Neuronal stem cell (in vitro differentiated cells): ENCODE results near the gene ASB18.

Source experiments
- DNase-seq: peaks from one replicate; pipeline ENCODE4 v3.0.0-alpha.2; 2013; ENCODE audit warnings: low spot score
- H2AFZ ChIP-seq: one replicate; pipeline ENCODE4 v1.6.1; 2013; ENCODE audit warnings: mild to moderate bottlenecking, low read length, inconsistent platforms
- H2AK5ac ChIP-seq: 2 replicates; pipeline ENCODE4 v1.6.1; 2013; ENCODE audit warnings: low read depth, mild to moderate bottlenecking, inconsistent platforms, low read length, moderate library complexity, mixed read lengths
- H2BK120ac ChIP-seq: 2 replicates; pipeline ENCODE4 v1.6.1; 2013; ENCODE audit warnings: low read depth, mild to moderate bottlenecking, inconsistent platforms, low read length, moderate library complexity, mixed read lengths
- H2BK12ac ChIP-seq: one replicate; pipeline ENCODE4 v1.6.1; 2013; ENCODE audit warnings: low read length, inconsistent platforms
- H2BK15ac ChIP-seq: 2 replicates; pipeline ENCODE4 v1.6.1; 2013; ENCODE audit warnings: mild to moderate bottlenecking, low read length, inconsistent platforms, mixed read lengths
- H2BK5ac ChIP-seq: one replicate; pipeline ENCODE4 v1.6.1; 2013; ENCODE audit warnings: inconsistent platforms, mild to moderate bottlenecking, low read length, moderate library complexity
- H3K14ac ChIP-seq: one replicate; pipeline ENCODE4 v1.6.1; 2013; ENCODE audit warnings: low read length, inconsistent platforms
- H3K18ac ChIP-seq: 2 replicates; pipeline ENCODE4 v1.6.1; 2013; ENCODE audit warnings: low read length, inconsistent platforms
- H3K23ac ChIP-seq: 2 replicates; pipeline ENCODE4 v1.6.1; 2013; ENCODE audit warnings: low read depth, mild to moderate bottlenecking, mixed read lengths, low read length, inconsistent platforms; ENCODE audit not compliant: poor library complexity
- H3K27ac ChIP-seq: replicated peaks from 3 replicates; pipeline ENCODE4 v1.5.1; 2013; ENCODE audit warnings: low read length, inconsistent platforms
- H3K27me3 ChIP-seq, 3 experiments: 2 replicates each; pipeline ENCODE4 v1.6.1; 2013; ENCODE audit warnings: low read length in 3 of 3, mild to moderate bottlenecking in 2 of 3, inconsistent platforms in 1 of 3, low read depth in 1 of 3, mixed read lengths in 1 of 3, moderate library complexity in 1 of 3; ENCODE audit not compliant: control insufficient read depth in 3 of 3, insufficient read depth in 3 of 3
- H3K36me3 ChIP-seq, 2 donors: replicated peaks in 1 of 2; 2 replicates each; pipeline ENCODE4 v1.6.1; 2013; ENCODE audit warnings: low read length in 2 of 2; ENCODE audit not compliant: control insufficient read depth in 2 of 2, insufficient read depth in 2 of 2
- H3K4ac ChIP-seq: 2 replicates; pipeline ENCODE4 v1.6.1; 2013; ENCODE audit warnings: inconsistent platforms, mild to moderate bottlenecking, low read length, moderate library complexity
- H3K4me1 ChIP-seq, 2 donors: 1 replicate in 1 of 2; 2 replicates in 1 of 2; pipeline ENCODE4 v1.6.1; 2013; ENCODE audit warnings: low read length in 2 of 2, low read depth in 1 of 2; ENCODE audit not compliant: control insufficient read depth in 2 of 2, insufficient read depth in 1 of 2
- H3K4me2 ChIP-seq: one replicate; pipeline ENCODE4 v1.6.1; 2013; ENCODE audit warnings: mild to moderate bottlenecking, low read length, inconsistent platforms; ENCODE audit not compliant: insufficient read depth, poor library complexity, severe bottlenecking
- H3K4me3 ChIP-seq, 2 donors: 2 replicates each; pipeline ENCODE4 v1.5.1; 2013; ENCODE audit warnings: low read length in 2 of 2, mild to moderate bottlenecking in 2 of 2, inconsistent platforms in 1 of 2, moderate library complexity in 1 of 2
- H3K79me1 ChIP-seq: one replicate; pipeline ENCODE4 v1.6.1; 2013; ENCODE audit warnings: low read depth, mild to moderate bottlenecking, inconsistent platforms, low read length, moderate library complexity
- H3K9ac ChIP-seq: one replicate; pipeline ENCODE4 v1.6.1; 2013; ENCODE audit warnings: mild to moderate bottlenecking, low read depth, low read length, inconsistent platforms; ENCODE audit not compliant: poor library complexity
- H3K9me3 ChIP-seq, 2 donors: replicated peaks in 1 of 2; 2 replicates each; pipeline versions ENCODE3 to v1.6.1; 2013; ENCODE audit warnings: low read length in 2 of 2, mild to moderate bottlenecking in 2 of 2, inconsistent platforms in 1 of 2, low read depth in 1 of 2, mixed read lengths in 1 of 2, moderate library complexity in 1 of 2; ENCODE audit not compliant: control insufficient read depth in 2 of 2, insufficient read depth in 1 of 2
- H4K8ac ChIP-seq: one replicate; pipeline ENCODE4 v1.6.1; 2013; ENCODE audit warnings: low read depth, mild to moderate bottlenecking, inconsistent platforms, low read length, moderate library complexity
- H4K91ac ChIP-seq: one replicate; pipeline ENCODE4 v1.6.1; 2013; ENCODE audit warnings: low read length, low read depth, mild to moderate bottlenecking, inconsistent platforms; ENCODE audit not compliant: poor library complexity
- WGBS, 2 donors: extraction: QIAGEN DNeasy Blood & Tissue Kit; methylation state at CpG; one replicate each; pipeline ENCODE4 v1.1.7; 2013; ENCODE audit warnings: missing lambda C conversion rate in 2 of 2, mixed read lengths in 1 of 2; ENCODE audit not compliant: insufficient read length in 2 of 2, insufficient replicate concordance in 1 of 2; ENCODE audit errors: extremely low coverage in 2 of 2; 5-methylcytosine and 5-hydroxymethylcytosine counted together

The ASB18 gene

GRCh38 chr2:236159778-236160170 is 104.4 kb downstream of the ASB18 start:
- Histone ChIP-seq H3K14ac (peak overlapping the region; percentile 87), H3K27me3 (peaks cover 0 to 90% (median 55%) of the 10 kb centered on the region in 3 experiments), H4K91ac (no peak overlapping the region), H3K79me1 (no peaks in the 10 kb centered on the region), H3K4ac (no peak overlapping the region), H3K9me3 (peaks cover 0 to 2% of the 10 kb centered on the region in 2 donors), H2BK120ac (peak overlapping the region; percentile 38), H3K23ac (peak overlapping the region; percentile 46), H2AK5ac (peak overlapping the region; percentile 88), H3K4me1 (peaks cover 16 to 48% of the 10 kb centered on the region in 2 donors), H2BK12ac (no peak overlapping the region), H3K36me3 (peaks cover 0 to 38% of the 10 kb centered on the region in 2 donors), H2BK15ac (peak overlapping the region; percentile 80), H3K27ac (no peak overlapping the region), H2AFZ (peak overlapping the region; percentile 33), H2BK5ac (no peak overlapping the region), H3K9ac (no peak overlapping the region), H4K8ac (no peak overlapping the region), H3K4me3 (peak overlapping the region in 1 of 2 donors; percentile 62), H3K18ac (peak overlapping the region; percentile 91), H3K4me2 (peak overlapping the region; percentile 36)
- no CpG with 5 or more reads among the region's 33 CpGs for WGBS, 2 donors
- DNase-seq: peak; percentile 2

GRCh38 chr2:236158969-236159777 is 105.0 kb downstream of the ASB18 start:
- Histone ChIP-seq H3K9ac (no peak overlapping the region), H2BK120ac (no peak overlapping the region), H3K9me3 (peaks cover 0 to 3% of the 10 kb centered on the region in 2 donors), H4K8ac (no peak overlapping the region), H3K4me3 (no peak overlapping the region), H2BK5ac (no peak overlapping the region), H2BK15ac (no peak overlapping the region), H3K36me3 (peaks cover 0 to 32% of the 10 kb centered on the region in 2 donors), H2AFZ (peak overlapping the region; percentile 33), H3K18ac (peak overlapping the region; percentile 89), H2AK5ac (peak overlapping the region; percentile 88), H3K14ac (no peak overlapping the region), H3K79me1 (no peaks in the 10 kb centered on the region), H3K27ac (no peak overlapping the region), H3K27me3 (peaks cover 0 to 84% (median 50%) of the 10 kb centered on the region in 3 experiments), H4K91ac (no peak overlapping the region), H3K4ac (no peak overlapping the region), H2BK12ac (no peak overlapping the region), H3K23ac (no peak overlapping the region), H3K4me1 (peaks cover 13 to 48% of the 10 kb centered on the region in 2 donors), H3K4me2 (peak overlapping the region; percentile 36)
- no CpG with 5 or more reads among the region's 45 CpGs for WGBS, 2 donors
- DNase-seq: peak; percentile 52

- H3K4me1 ChIP-seq: peaks cover 12 to 40% of the 10 kb centered on the region in 2 donors
- H3K36me3 ChIP-seq: peaks cover 0 to 20% of the 10 kb centered on the region in 2 donors
- H2AFZ ChIP-seq: no peak overlapping the region
- H3K14ac ChIP-seq: no peak overlapping the region
- H2BK12ac ChIP-seq: no peak overlapping the region
- H3K23ac ChIP-seq: no peak overlapping the region
- H3K4me2 ChIP-seq: no peak overlapping the region
- H2BK15ac ChIP-seq: no peak overlapping the region
- H3K79me1 ChIP-seq: no peaks in the 10 kb centered on the region
- H3K4ac ChIP-seq: no peak overlapping the region
- no peak overlapping the region for H4K91ac ChIP-seq
- no peak overlapping the region for H4K8ac ChIP-seq
- no CpG with 5 or more reads among the region's 10 CpGs for WGBS, 2 donors
- no peak for DNase-seq
- no peak overlapping the region for H3K18ac ChIP-seq
- H3K27me3 ChIP-seq: peaks cover 0 to 72% (median 38%) of the 10 kb centered on the region in 3 experiments
- no peak overlapping the region for H3K4me3 ChIP-seq
- H2AK5ac ChIP-seq: no peak overlapping the region
- no peak overlapping the region for H2BK5ac ChIP-seq
- H2BK120ac ChIP-seq: no peak overlapping the region
- no peak overlapping the region for H3K9ac ChIP-seq
- peaks cover 2 to 3% of the 10 kb centered on the region in 2 donors for H3K9me3 ChIP-seq
- H3K27ac ChIP-seq: no peak overlapping the region
Measured at GRCh38 chr2:236157815-236158498, 106.2 kb downstream of the ASB18 start.

GRCh38 chr2:236157366-236157765 is 106.8 kb downstream of the ASB18 start:
- H3K9me3 ChIP-seq: peaks cover 5 to 7% of the 10 kb centered on the region in 2 donors
- no peak overlapping the region for H4K91ac ChIP-seq
- no peak overlapping the region for H3K4ac ChIP-seq
- H2AFZ ChIP-seq: no peak overlapping the region
- H3K27me3 ChIP-seq: peaks cover 0 to 66% (median 32%) of the 10 kb centered on the region in 3 experiments
- H3K23ac ChIP-seq: no peak overlapping the region
- H3K36me3 ChIP-seq: peaks cover 0 to 14% of the 10 kb centered on the region in 2 donors
- no peak overlapping the region for H3K4me3 ChIP-seq
- H2BK12ac ChIP-seq: no peak overlapping the region
- no peak overlapping the region for H3K18ac ChIP-seq
- no CpG with 5 or more reads among the region's 6 CpGs for WGBS, 2 donors
- no peak overlapping the region for H4K8ac ChIP-seq
- DNase-seq: no peak
- H3K4me1 ChIP-seq: peaks cover 12 to 35% of the 10 kb centered on the region in 2 donors
- H3K79me1 ChIP-seq: no peaks in the 10 kb centered on the region
- H3K14ac ChIP-seq: no peak overlapping the region
- H2BK120ac ChIP-seq: no peak overlapping the region
- H2BK15ac ChIP-seq: no peak overlapping the region
- H3K9ac ChIP-seq: no peak overlapping the region
- no peak overlapping the region for H2AK5ac ChIP-seq
- no peak overlapping the region for H3K4me2 ChIP-seq
- H2BK5ac ChIP-seq: no peak overlapping the region
- no peak overlapping the region for H3K27ac ChIP-seq
